HG02642 (cell line): ENCODE measurements around the gene KBTBD13.
"Not testable (repeated sequence)": the region's sequence is repeated elsewhere in the genome, so short reads cannot be mapped to it uniquely, and the experiment has no call there.

Experiments used
- ATAC-seq: cut with Tn5 transposase; IDR thresholded peaks from one replicate; pipeline ENCODE4 v1.9.1; 2021; ENCODE audit warnings: mild to moderate bottlenecking; ENCODE audit not compliant: unreplicated experiment, poor library complexity

The KBTBD13 gene

DNA sequence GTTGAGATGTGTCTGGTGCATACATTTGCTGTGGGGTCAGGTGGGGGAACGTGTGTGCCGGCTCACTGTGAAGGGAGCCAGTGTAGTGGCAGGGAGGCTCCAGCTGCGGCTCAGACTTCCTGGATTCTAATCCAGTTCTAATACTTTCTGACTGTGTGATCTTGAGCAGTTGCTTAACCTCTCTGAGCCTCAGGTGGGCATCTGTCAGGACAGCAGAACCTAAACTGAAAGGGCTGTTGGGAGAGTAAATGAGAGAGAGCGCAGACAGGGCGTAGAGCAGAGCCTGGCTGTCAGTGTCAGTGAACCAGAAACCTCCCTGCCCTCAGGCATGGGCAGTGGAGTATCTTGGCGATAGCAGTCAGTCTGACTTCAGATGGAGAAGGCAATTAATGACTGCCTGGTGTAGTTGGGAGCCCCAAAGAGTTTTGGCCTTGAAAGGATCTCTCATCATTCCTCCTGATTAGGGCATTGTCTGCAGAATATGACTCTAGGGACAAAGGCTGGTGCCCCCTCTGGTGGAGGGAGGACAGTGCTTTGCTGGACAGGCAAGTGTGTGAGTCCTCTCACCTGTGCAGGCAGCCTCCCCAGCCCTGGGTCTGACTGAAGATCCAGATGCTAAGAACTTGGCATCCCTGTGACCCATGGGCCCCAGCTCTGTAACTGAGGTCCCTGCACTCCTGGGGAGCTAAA lies 9.6 kb downstream of the KBTBD13 start:
- ATAC-seq, result no peak

DNA sequence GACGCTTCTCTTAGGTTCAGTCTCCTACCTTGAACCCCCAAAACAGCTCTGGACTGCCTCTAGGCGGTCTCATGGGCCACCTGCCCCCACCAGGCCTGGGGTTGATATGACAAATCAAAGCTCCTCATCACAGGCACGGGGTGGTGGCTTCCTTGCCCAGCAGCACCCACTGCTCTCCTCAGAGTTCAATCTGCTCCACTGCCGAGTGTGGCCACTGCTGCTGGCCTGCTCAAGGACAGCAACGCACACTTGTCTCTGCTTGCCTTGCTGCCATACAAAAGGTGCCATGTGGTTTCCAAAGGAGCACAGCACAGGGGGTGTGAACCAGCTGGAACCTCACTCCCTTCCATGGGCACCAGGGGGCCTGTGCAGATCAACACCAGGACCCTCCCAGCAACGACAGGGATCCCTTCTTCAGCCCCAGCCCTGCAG lies 10.2 kb downstream of the KBTBD13 start:
- ATAC-seq, result no peak

DNA sequence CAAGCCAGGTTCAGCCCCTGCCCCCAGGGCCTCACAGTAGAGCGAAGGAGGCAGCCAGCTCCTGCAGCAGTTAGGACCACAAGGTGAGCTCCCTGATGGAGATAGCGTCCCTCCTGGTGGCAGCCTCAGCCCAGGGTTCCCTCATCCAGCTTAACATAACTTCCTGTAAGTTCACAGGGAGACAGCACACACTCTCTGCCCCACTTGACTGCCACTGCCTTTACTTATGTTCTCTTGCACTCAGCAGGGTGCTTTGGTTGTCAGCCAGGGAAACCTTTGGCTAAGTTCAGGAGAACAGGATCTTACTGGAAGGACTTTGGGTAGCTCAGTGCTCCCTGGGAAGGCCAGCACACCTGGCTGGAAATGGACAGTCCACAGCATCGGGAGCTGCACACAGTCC lies 10.9 kb downstream of the KBTBD13 start:
- ATAC-seq, result no peak

DNA sequence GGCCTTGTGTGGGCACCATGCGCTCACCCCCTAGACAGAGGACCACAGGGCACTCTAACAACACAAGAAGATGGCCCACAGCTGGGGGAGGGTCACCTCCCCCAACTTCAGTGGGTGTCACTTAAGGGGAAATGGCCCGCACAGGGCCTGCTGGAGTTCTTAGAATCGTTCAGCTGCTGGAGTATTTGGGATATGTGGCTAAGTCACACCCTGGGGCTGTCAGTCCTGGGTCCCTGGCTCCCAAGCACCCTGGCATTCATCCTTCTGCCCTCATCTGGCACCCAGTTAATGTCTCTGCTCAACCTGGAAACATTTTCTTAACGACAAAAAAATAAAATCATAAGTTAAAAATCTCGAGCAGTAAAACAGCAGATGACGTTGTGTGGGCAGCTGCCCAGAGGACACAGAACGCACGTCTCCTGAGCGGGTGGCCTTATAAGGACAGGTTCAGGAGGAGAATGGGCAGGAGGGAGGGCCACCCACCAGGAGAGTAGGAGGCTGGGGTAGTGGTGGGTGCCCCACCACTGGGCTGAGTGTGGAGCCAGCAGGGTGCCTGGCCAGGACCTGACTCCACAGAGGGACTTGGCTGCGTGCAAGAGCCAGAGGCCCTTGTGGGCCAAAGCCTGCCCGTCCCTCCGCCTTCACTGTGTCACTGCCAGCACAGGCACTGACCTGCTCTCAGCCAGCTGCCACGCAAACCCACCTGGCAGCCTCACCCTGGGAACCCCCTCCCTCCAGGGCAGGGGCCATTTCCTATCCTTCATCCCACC lies 11.5 kb downstream of the KBTBD13 start:
- no peak for ATAC-seq

DNA sequence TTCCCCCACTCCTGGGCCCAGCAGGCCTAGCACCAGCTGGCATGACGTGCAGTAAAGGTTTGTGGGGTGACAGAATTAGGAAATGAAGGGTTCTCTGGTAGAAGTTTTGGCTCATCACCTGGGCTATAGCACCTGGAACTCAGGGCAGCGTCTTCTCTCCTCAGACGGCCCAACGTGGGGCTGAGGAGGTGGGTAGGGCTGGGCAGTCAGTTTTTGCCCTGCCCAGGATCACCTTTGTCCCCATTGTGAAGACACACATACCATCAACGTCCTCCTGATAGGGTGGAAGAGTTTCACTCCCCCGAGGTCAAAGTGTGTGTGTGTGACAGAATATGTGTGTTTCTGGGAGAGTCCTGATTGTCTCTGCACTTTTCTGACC lies 12.1 kb downstream of the KBTBD13 start:
- no peak for ATAC-seq

DNA sequence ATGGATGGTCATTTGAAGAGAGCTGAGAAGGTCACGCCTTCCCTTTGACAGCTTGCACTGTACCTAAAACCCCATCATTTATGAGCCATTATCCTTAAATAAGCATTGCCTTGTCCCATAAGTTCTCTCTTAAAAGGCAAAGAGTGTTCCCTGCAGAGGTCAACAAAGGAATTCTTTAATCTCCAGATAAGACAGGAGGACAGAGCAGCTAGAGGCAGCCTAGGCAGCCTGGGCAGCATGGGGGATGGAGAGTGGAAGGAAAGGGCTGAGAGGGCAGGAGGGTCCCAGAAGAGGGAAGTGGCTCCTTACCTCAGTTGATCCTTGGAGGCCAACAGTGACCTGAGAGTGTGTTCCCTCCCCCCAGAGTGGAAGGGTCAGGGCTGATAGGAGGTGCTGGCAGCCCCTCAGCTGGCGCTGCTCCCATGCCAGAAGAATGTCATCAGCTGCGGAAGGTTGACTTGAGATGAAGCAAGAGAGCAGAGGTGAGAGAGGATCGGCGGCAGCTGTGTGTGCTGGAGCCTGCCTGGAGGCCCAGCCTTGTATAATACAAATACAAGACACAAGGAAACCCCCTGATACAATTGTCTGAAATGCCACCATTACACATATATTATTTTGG lies 12.8 kb downstream of the KBTBD13 start:
- no peak for ATAC-seq

DNA sequence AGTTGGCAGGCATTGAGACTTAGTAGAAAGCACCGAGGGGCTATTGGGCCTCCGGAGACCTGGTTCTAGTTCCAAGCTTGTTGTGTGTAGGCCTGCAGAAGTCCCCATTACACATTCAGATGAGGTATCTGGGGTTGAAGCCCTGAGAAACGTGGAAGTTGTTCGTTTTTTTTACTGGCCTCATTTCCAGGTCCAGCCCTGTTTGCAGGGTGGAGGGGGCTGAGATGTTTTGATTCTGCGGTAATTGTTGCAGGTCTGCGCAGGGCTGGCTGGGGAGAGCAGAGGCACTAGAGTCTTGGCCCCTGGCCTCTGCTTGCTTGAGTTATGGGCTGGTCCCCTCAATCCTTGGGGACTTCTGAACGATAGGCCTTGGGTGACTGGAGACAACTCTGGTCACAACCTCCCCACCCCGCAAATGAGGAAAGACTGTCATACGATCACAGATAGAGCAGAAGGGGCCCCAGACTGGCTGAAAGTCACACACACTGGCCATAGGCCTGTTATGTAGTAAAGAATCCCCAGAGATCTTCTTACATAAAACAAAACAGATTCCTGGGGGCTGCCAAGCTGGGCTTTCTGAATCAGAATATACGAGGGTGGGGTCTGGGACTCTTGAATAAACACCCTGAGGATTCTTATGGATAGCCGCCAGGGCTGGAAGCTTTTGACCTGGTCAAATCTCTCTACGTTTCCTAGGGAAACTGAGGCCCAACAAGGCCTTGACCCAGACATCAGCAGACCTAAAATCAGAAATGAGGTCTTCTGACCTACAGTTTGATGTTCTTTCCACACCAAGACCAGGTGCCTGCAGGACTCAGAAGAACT lies 15.6 kb downstream of the KBTBD13 start:
- ATAC-seq, result no peak

DNA sequence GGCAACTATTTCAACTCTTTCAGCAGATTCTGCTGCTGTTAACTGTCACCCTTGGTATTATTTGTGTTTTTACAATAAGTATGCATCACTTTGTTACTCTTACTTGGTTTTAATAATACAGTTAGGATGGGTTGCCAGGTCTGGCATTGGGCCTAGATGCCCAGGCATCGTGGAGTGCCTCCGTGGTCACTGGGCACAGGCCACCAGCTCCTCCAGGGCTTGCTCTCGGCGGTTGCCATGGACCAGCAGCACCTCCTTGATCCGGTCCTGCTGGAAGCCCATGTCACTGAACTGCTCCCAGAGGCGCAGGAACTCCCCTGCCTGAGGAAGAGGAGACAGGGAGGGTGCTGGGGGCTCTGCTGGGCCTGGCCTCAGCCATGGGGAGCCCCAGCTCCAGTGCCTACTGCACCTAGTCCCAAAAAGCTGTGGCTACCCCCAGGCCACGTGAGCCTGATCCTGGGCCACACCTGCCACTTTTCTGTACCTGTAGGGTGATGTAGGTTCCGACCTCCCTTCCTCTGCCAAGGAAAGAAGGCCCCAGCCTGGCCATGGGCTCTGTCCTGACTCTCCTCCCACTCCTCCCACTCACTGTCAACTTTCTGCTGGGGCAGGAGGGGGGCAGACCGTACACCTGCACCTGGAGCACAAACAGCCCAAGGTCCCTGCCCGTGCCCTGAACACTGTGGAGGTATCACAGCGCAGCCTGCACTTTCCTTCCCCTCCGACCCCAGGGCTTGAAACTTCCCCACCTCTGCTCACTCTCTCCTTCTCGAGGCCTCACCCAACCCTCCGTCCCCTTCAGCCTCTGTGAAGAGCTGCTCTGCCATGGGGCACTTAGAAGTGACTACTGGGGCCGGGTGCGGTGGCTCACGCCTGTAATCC lies 16.6 kb downstream of the KBTBD13 start:
- no peak for ATAC-seq

DNA sequence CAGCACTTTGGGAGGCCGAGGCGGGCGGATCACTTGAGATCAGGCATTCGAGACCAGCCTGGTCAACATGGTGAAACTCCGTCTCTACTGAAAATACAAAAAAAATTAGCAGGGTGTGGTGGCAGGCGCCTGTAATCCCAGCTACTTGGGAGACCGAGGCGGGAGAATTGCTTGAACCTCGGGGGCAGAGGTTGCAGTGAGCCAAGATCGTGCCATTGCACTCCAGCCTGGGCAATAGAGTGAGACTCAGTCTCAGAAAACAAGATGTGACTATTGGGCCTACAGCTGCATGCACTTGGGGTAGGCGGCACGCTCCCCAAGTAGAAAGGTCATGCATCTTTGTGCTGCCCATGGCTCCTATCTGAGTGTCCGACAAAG lies 17.2 kb downstream of the KBTBD13 start:
- ATAC-seq, result not testable (repeated sequence)

DNA sequence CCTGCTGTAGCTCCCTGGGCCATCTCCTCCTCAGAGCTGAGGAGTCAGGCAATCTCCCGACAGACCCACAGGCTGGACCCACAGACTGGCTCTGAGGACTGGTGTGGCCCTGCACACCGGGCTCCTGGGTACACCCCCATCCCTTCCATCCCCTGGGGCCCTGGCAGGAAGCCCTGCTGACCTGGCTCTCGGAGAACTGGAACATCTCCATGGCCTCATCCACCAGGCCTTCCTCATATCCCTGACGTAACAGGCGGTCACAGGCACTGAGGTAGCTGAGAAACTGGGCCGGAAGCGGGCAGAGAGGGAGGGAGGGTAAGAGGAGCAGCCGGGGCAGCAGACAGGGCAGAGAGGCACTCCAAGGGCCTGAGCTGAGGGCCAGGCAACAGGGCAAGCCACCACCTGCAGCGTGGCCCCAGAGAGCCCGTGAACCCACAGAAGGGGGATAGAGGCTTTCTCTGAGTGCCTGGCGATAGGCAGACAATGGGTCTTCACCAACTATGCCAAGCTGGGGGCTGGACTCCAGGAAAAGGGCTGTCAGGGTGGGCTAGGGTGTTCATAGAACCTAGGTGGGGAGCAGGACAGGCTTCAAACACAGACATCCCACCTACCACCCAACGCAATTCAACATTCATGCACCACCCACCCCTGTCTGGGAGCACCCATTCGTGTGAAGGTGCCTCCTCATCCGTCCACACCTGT lies 17.9 kb downstream of the KBTBD13 start:
- no peak for ATAC-seq

DNA sequence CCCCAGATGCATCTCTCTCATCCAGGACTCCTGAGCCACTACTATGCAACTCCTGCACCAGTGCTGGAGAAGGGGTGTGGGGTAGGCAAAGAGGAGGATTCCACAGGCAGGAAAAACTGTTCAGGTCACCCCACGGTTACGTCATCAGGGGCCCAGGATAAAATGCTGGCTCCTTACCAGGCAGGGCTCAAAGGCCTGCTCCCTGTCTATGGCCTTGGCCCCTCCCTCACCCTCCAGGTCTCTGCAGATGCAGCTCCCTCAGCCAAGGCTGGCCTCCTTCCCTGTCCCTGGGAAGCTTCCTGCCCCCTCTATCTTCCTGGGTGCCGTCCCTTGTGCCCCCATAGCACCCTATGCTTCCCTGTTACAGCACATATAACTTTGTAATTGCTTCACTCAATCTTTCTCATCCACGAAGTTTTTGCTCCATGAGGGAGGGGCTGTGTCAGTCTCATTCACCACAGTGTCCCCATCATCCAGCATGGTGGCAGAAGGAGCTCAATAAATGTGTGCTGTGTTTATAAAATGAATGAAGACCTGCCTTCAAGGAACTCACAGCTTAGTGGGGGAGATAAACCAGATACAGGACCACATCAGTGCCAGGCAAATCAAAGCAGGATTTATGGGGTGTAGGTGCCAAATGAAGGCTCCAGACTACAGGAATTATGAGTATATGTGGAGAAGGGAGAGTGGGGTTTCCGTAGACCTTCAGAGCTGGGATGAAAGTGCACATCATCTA lies 18.6 kb downstream of the KBTBD13 start:
- no peak for ATAC-seq

DNA sequence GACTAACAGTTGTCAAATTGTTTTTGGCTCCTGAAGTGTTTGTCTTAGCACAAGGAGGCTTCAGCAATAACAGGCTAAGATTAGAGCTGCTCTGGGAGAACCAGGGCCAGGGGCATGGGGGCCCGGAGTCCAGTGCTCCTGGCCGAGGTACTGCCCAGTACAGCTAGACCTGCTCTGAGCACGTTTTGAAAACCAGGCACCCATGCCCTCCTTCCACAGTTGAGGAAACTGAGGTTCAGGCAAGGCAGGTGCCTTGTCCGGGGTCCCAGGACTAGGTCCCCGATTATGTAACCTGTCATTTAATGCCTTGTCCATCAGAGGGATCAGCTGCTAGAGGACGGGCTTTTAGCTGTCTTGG lies 19.2 kb downstream of the KBTBD13 start:
- no peak for ATAC-seq

DNA sequence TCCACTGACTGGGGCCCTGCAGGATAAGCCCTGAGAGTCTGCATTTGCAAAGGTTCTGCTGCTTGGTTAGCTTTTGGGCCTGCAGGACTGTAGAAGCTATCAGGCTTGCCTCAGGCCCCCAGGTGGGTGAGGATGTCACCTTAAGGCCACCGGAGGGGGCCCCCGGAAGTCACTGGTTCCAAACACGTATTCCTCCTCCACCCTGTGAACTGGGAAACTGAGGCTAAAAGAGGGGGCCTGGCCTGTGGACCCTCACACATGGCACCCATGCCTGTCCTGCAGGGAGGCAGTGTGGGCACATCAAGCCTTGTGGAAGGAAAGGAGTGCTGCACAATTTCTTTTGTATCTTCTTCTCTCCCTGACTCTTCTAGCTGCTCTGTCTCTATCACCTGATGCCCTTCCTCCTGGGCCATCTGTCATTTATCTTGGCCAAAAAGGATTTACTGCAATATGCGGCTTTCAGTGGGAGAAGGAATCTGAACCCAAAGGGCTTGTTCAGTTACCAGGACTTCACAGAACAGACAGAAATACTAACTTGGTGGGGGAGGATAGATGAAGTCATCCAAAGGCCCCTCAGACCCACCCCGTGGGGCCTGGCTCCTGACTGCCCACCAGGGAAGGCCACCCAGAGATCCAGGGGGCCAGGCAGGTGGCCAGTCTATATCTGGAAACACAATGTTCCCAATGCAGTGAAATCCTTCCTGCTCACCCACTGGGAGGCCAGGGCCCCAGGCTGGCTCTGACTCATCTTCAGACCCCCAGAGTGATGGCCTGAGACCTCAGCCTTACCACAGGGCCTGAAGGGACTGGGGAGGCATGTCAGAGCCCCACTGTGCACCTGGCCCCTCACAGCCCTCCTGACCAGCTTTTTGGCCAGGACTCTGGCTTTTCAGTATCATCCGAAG lies 20.2 kb downstream of the KBTBD13 start:
- ATAC-seq, result no peak

DNA sequence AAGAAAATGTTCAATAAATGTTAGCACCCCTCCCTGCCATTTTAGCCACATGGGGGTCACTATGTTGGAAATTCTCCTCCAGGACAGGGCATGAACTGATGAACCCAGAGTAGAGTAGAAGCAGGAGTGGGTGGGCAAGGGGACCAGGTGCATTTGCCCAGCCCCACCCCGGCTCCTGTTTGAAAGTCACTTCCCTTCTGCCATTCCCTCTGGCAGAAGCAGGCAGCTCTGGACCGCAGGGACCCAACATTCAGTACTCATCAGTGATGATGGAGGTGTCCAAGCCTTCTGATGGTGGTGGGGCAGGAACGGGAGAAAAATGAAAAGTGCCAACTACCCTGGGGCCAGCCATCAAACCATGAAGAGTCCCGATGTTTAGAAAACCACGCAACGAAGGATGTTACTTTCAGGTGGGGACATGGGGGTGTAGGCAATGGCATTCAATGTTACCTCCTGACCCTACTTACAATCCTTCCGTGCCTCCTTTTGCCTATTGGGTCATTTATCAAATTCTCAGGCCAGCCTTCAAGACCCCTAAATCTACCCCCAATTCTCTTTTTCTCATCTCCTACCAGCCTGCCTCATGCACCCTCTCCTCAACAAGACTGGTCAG lies 21.2 kb downstream of the KBTBD13 start:
- ATAC-seq, result no peak

DNA sequence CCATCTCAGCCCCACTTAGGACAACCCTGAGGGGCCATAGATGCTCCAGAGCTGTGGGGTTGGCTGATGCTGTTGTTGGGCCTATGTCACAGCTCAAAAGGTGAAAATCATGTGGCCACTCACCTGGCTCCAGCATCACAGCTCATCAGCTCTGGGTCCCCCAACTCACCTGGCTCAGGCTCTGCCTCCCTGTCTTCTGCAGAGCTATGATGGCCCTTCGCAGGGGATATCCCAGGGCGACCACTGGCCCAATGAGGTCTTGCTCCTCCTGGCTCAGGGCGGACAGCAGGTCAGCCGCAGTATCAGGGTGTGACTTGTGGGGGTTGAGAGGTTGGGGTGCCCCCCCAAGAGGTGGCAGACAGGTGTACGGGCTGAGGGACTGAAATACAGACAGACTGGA lies 22.8 kb downstream of the KBTBD13 start:
- ATAC-seq, result no peak

DNA sequence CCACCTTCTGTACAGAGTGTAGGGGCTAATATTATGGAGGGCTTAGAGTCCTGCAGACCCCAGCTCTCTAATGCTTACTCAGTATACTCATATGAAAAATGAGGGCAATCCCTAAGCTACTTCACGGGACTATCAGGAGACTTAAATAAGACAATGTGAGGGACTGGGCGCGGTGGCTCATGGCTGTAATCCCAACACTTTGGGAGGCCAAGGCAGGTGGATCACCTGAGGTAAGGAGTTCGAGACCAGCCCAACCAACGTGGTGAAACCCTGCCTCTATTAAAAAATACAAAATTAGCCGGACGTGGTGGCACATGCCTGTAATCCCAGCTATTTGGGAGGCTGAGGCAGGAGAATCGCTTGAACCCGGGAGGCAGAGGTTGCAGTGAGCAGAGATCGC lies 23.3 kb downstream of the KBTBD13 start:
- not testable (repeated sequence) for ATAC-seq

DNA sequence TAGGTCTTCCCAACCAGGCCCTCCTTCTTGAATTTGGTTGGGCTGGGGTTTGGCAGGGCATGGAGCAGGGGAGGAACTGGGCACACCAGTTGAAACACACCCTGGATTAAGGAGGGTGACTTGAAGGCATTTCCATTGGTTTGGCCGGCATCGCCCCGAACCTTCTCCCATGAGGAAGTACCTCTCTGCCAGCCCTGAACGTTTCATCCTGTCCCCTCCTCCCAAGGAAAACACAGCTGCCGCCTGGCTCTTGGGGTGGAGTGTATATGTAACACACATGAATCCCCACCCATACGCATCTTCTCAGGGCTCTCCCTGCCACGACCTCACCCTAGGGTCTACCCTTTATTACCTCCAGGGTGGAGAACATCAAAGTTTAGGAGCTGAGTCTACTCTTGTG lies 23.9 kb downstream of the KBTBD13 start:
- ATAC-seq, result no peak
